HG03280 (cell line): Measurements from ENCODE around the gene SKIL.

Experiments
- ATAC-seq: cut with Tn5 transposase; IDR thresholded peaks from one replicate; pipeline ENCODE4 v1.9.1; 2021; ENCODE audit warnings: mild to moderate bottlenecking, moderate library complexity; ENCODE audit not compliant: unreplicated experiment

Gene SKIL

GRCh38 chr3:170436697-170437096, 79.2 kb downstream of the SKIL start:
- no peak for ATAC-seq

DNA sequence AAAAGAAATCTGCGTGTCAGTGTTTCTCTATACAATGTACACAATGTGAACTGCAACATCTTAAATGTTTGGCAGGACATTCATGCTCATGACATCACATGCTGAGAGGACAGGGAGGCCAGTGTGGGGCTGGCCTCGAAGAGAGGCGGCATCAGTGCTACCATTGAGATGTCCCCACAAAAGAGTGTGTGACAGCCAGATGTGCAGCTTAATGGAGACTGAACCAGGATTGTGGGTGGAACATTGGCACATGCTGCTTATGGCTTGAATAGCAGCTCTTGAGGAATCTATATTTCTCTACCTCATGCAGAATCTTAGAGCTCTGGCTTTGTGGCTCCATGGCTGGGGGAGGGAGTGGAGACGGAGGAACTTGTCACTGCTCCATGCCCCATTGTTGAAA, 79.7 kb downstream of the SKIL start:
- ATAC-seq: no peak

GRCh38 chr3:170437696-170438407, 80.3 kb downstream of the SKIL start:
- no peak for ATAC-seq

- no peak for ATAC-seq
Measured at GRCh38 chr3:170438836-170439235, 81.3 kb downstream of the SKIL start.

- no peak for ATAC-seq
Measured at GRCh38 chr3:170440344-170440743, 82.8 kb downstream of the SKIL start.

DNA sequence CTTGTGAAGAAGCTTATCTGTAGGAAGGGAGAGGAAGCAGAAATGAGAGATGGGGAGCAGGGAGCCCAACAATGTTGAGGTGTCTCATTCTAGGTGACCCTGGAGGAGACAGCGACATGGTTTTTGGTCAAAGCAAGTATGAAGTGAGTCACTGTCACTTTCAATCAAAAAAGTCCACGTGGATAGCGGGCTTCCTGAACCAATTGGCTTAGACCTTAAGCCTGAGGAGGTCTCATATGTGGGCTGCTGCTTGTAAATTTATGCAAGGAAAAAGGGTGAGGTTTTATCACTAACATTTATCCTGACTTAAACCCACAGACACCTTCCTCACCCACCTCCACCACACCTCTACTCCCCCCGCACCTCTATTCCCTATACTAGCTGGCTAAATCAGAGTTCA, 83.9 kb downstream of the SKIL start:
- no peak for ATAC-seq

DNA sequence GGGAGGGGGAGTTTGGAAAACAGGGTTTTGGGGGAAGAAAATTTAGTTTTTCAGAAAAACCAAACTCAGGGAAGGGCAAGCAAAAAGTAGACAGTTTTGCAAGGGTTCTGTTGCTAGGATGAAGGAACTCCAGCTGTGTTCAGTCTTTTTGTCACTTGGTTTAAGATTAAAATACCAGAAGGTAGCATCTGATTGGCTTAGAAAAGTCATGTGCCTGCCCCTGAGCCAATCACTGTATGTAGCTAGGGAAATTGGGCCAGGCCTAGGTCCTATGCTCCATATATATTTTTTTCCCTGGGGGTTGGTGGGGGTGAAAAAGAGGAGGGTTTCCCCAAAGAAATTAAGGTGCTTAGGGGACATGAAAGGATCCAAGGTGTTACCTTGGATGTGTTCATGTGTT, 85.4 kb downstream of the SKIL start:
- no peak for ATAC-seq

- no peak for ATAC-seq
Measured at GRCh38 chr3:170443457-170443856, 85.9 kb downstream of the SKIL start.
